HUES64 (cell line): ENCODE results near the gene ARL8B.

ENCODE experiments used
- H3K27ac ChIP-seq: 2 replicates; pipeline ENCODE4 v1.7.0; 2013; ENCODE audit warnings: low read depth, low read length, inconsistent platforms
- H3K27me3 ChIP-seq: 2 replicates; pipeline ENCODE4 v1.6.1; 2013; ENCODE audit warnings: mild to moderate bottlenecking, low read length; ENCODE audit not compliant: insufficient read depth
- H3K36me3 ChIP-seq: 2 replicates; pipeline ENCODE4 v1.6.1; 2013; ENCODE audit warnings: mild to moderate bottlenecking, low read length; ENCODE audit not compliant: insufficient read depth
- H3K4me1 ChIP-seq: 2 replicates; pipeline ENCODE4 v1.6.1; 2013; ENCODE audit warnings: mild to moderate bottlenecking, low read length, moderate library complexity; ENCODE audit not compliant: insufficient read depth
- H3K4me3 ChIP-seq: 2 replicates; pipeline ENCODE4 v1.5.1; 2013; ENCODE audit warnings: mild to moderate bottlenecking, low read length, moderate library complexity
- H3K9ac ChIP-seq: 2 replicates; pipeline ENCODE4 v1.6.1; 2013; ENCODE audit warnings: mild to moderate bottlenecking, low read depth, low read length
- H3K9me3 ChIP-seq: 2 replicates; pipeline ENCODE4 v1.6.1; 2013; ENCODE audit warnings: low read depth, low read length; ENCODE audit not compliant: insufficient read depth
- WGBS: fragments of 150-250, 120-280 bp; methylation state at CpG from one replicate; pipeline ENCODE4 v1.1.7; 2013; ENCODE audit warnings: missing lambda C conversion rate; 5-methylcytosine and 5-hydroxymethylcytosine counted together

The ARL8B gene

GRCh38 chr3:5217824-5218595 lies 95.9 kb downstream of the ARL8B start:
- 90% methylated on average over 9 of the region's 9 CpGs for WGBS
- no peaks in the 10 kb centered on the region for H3K27me3 ChIP-seq
- peaks cover 44% of the 10 kb centered on the region for H3K4me1 ChIP-seq
- peak overlapping the region; percentile 34; the same call in 1 of the 2 replicates for H3K27ac ChIP-seq
- no peak overlapping the region for H3K4me3 ChIP-seq
- peaks cover 38% of the 10 kb centered on the region for H3K36me3 ChIP-seq
- no peaks in the 10 kb centered on the region for H3K9me3 ChIP-seq
- H3K9ac ChIP-seq = no peak overlapping the region

- Histone ChIP-seq H3K4me1 (peaks cover 38% of the 10 kb centered on the region), H3K9me3 (no peaks in the 10 kb centered on the region), H3K4me3 (no peak overlapping the region), H3K27me3 (no peaks in the 10 kb centered on the region), H3K27ac (peak overlapping the region; percentile 34), H3K9ac (no peak overlapping the region), H3K36me3 (peaks cover 37% of the 10 kb centered on the region)
- 86% methylated on average over 5 of the region's 5 CpGs for WGBS
Observed at GRCh38 chr3:5218815-5219214, 96.7 kb downstream of the ARL8B start.

- H3K9ac ChIP-seq = no peak overlapping the region; the same call in 1 of the 2 replicates
- 73% methylated on average over 4 of the region's 4 CpGs for WGBS
Observed at GRCh38 chr3:5219216-5219615, 97.1 kb downstream of the ARL8B start.

GRCh38 chr3:5220193-5220592 lies 98.1 kb downstream of the ARL8B start:
- WGBS = 84% methylated on average over 5 of the region's 5 CpGs
- Histone ChIP-seq H3K27ac (no peak overlapping the region), H3K27me3 (no peaks in the 10 kb centered on the region), H3K9me3 (no peaks in the 10 kb centered on the region), H3K36me3 (peaks cover 23% of the 10 kb centered on the region), H3K9ac (no peak overlapping the region), H3K4me3 (no peak overlapping the region), H3K4me1 (peaks cover 29% of the 10 kb centered on the region)

More at GRCh38 chr3:5219216-5219615, 97.1 kb downstream of the ARL8B start:
- Histone ChIP-seq H3K4me3 (no peak overlapping the region), H3K4me1 (peaks cover 34% of the 10 kb centered on the region), H3K9me3 (no peaks in the 10 kb centered on the region), H3K36me3 (peaks cover 33% of the 10 kb centered on the region), H3K27ac (peak overlapping the region; percentile 34), H3K27me3 (no peaks in the 10 kb centered on the region)

GRCh38 chr3:5220667-5221431 lies 98.8 kb downstream of the ARL8B start:
- H3K9ac ChIP-seq = no peak overlapping the region
- H3K4me3 ChIP-seq = no peak overlapping the region
- H3K9me3 ChIP-seq = no peaks in the 10 kb centered on the region
- no peaks in the 10 kb centered on the region for H3K27me3 ChIP-seq
- peaks cover 29% of the 10 kb centered on the region for H3K4me1 ChIP-seq
- H3K27ac ChIP-seq = no peak overlapping the region
- H3K36me3 ChIP-seq = peaks cover 16% of the 10 kb centered on the region
- WGBS = 96% methylated on average over 10 of the region's 11 CpGs

- H3K4me1 ChIP-seq = peaks cover 29% of the 10 kb centered on the region
- H3K9me3 ChIP-seq = no peaks in the 10 kb centered on the region
- no peak overlapping the region for H3K27ac ChIP-seq
- H3K27me3 ChIP-seq = no peaks in the 10 kb centered on the region
- no peak overlapping the region for H3K9ac ChIP-seq
- WGBS = 59% methylated on average over 5 of the region's 6 CpGs
- peaks cover 8% of the 10 kb centered on the region for H3K36me3 ChIP-seq
- H3K4me3 ChIP-seq = no peak overlapping the region
Observed at GRCh38 chr3:5221701-5222100, 99.6 kb downstream of the ARL8B start.

GRCh38 chr3:5222283-5223005 lies 100.4 kb downstream of the ARL8B start:
- no peak overlapping the region for H3K27ac ChIP-seq
- 86% methylated on average over 13 of the region's 13 CpGs for WGBS
- H3K9me3 ChIP-seq = no peaks in the 10 kb centered on the region
- peaks cover 29% of the 10 kb centered on the region for H3K4me1 ChIP-seq
- no peak overlapping the region for H3K9ac ChIP-seq
- no peak overlapping the region for H3K4me3 ChIP-seq
- H3K36me3 ChIP-seq = peaks cover under 1% of the 10 kb centered on the region
- H3K27me3 ChIP-seq = no peaks in the 10 kb centered on the region

- 89% methylated on average over 3 of the region's 6 CpGs for WGBS
- no peak overlapping the region for H3K27ac ChIP-seq
- H3K27me3 ChIP-seq = no peaks in the 10 kb centered on the region
- H3K4me1 ChIP-seq = peaks cover 6% of the 10 kb centered on the region; the same call in 1 of the 2 replicates
- no peak overlapping the region for H3K4me3 ChIP-seq
- H3K9me3 ChIP-seq = no peaks in the 10 kb centered on the region
- H3K36me3 ChIP-seq = no peaks in the 10 kb centered on the region
- H3K9ac ChIP-seq = no peak overlapping the region
Observed at GRCh38 chr3:5226783-5227182, 104.7 kb downstream of the ARL8B start.

GRCh38 chr3:5227812-5228211 lies 105.7 kb downstream of the ARL8B start:
- WGBS = 92% methylated on average over 6 of the region's 6 CpGs
- H3K27ac ChIP-seq = no peak overlapping the region

GRCh38 chr3:5229414-5229813 lies 107.3 kb downstream of the ARL8B start:
- Histone ChIP-seq H3K4me3 (no peak overlapping the region), H3K9ac (no peak overlapping the region), H3K36me3 (no peaks in the 10 kb centered on the region), H3K9me3 (no peaks in the 10 kb centered on the region), H3K27ac (no peak overlapping the region), H3K4me1 (no peaks in the 10 kb centered on the region), H3K27me3 (no peaks in the 10 kb centered on the region)
- WGBS = 92% methylated on average over 2 of the region's 2 CpGs

More at GRCh38 chr3:5227812-5228211, 105.7 kb downstream of the ARL8B start:
- Histone ChIP-seq H3K4me3 (no peak overlapping the region), H3K36me3 (no peaks in the 10 kb centered on the region), H3K9me3 (no peaks in the 10 kb centered on the region), H3K27me3 (no peaks in the 10 kb centered on the region), H3K9ac (no peak overlapping the region), H3K4me1 (peaks cover 2% of the 10 kb centered on the region; the same call in 1 of the 2 replicates)
